ENCODE data around the gene SGCA.

The SGCA gene

DNA sequence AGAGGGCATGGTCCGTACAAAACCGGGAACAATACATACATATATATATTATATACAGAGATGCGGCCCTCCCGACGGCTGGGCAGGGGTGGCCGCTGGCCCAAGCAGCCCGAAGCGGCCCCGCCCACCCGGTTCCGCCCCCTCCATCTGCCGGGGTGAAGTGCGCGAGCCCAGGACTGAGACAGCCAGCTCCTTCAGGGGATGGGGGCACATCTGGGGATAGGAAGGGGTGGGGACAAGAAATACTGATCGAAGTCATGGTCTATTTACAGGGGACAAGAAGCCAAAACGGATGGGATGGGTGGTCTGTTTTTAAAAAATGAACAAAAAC is 32.1 kb upstream of the SGCA start:
- peaks cover 11% of the 10 kb centered on the region; the same call in 1 of the 2 replicates for H3F3A ChIP-seq (ENCODE audit: insufficient read depth, low read length)
- no peaks in the 10 kb centered on the region for H3K9me3 ChIP-seq (replicated peaks; ENCODE audit: insufficient read depth, low read length)
- no peaks in the 10 kb centered on the region for H3K9me2 ChIP-seq (replicated peaks; ENCODE audit: insufficient read depth, low read length)
- H3K4me1 ChIP-seq (ENCODE audit: low read length) = no peaks in the 10 kb centered on the region
- no peak overlapping the region for H3K9ac ChIP-seq (ENCODE audit: low read length)
- no peak overlapping the region for H3K27ac ChIP-seq (ENCODE audit: low read length)
- no peak overlapping the region for H2AFZ ChIP-seq (ENCODE audit: low read length)
- DNase-seq = no peak
- no peaks in the 10 kb centered on the region for H4K20me1 ChIP-seq (ENCODE audit: insufficient read depth, low read length)
- TF ChIP-seq EZH2phosphoT487 (IDR thresholded peaks at IDR 0.05; ENCODE audit: low read length) = no peak
- no peak for TF ChIP-seq EZH2 (optimal IDR thresholded peaks at IDR 0.05; ENCODE audit: low read depth, low read length)
- TF ChIP-seq, protein P1, sequence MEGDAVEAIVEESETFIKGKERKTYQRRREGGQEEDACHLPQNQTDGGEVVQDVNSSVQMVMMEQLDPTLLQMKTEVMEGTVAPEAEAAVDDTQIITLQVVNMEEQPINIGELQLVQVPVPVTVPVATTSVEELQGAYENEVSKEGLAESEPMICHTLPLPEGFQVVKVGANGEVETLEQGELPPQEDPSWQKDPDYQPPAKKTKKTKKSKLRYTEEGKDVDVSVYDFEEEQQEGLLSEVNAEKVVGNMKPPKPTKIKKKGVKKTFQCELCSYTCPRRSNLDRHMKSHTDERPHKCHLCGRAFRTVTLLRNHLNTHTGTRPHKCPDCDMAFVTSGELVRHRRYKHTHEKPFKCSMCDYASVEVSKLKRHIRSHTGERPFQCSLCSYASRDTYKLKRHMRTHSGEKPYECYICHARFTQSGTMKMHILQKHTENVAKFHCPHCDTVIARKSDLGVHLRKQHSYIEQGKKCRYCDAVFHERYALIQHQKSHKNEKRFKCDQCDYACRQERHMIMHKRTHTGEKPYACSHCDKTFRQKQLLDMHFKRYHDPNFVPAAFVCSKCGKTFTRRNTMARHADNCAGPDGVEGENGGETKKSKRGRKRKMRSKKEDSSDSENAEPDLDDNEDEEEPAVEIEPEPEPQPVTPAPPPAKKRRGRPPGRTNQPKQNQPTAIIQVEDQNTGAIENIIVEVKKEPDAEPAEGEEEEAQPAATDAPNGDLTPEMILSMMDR (IDR thresholded peaks at IDR 0.05; ENCODE audit: low read length) = no peak
- H3K79me2 ChIP-seq (ENCODE audit: low read length) = peaks cover 6% of the 10 kb centered on the region
- no peak overlapping the region for H3K4me2 ChIP-seq (ENCODE audit: low read depth, low read length)
- no peak overlapping the region for H3K4me3 ChIP-seq (ENCODE audit: low read length)
- H3K27me3 ChIP-seq (replicated peaks; ENCODE audit: insufficient read depth, low read length) = peaks cover 7% of the 10 kb centered on the region
- peaks cover 6% of the 10 kb centered on the region for H3K36me3 ChIP-seq (replicated peaks; ENCODE audit: insufficient read depth, low read length)

DNA sequence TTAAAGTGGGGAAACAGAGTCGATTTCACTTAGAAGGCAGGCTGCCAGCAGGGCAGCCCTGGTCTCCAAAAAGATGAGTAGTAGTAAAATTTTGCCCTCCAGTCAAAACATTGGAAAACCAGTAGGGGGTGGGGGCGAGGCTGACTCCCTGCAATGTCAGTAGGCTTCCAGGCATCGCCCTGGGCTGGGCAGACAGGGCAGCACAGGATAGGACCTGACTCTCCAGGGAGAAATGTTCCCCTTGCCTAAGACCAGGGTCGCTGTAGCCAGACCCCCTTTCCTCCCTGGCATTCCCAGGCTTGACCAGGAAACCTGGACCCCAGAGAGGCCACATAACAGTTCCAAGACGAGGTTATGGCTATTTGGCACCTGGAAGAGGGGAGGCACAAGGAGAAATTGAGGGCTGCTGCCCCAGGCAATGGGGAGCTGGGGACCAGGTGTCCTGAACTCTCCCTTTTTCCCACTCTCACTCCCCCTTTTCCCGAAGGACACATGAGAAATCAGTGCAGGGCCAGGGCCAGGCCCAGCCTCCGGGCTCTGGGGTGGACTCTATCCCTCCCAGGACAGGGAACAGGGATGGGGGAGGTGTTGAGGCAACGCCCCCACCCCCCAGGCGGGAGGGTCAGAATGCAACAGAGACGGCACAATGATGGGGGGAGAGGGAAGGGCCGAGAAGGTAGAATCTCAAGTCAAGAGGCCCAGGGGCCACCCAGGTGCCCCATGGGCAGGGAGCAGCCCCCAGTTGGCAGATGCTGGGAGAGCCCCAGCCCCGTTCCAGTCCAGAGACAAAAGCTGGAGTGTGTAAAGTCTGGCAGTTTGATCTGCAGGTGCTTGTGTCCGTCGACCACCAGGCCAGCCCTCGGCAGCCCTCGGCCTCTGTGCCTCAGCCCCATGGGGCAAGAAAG is 31.3 kb upstream of the SGCA start:
- no peak overlapping the region for H3K27ac ChIP-seq (ENCODE audit: low read length)
- H3K4me1 ChIP-seq (ENCODE audit: low read length) = no peaks in the 10 kb centered on the region
- no peaks in the 10 kb centered on the region for H4K20me1 ChIP-seq (ENCODE audit: insufficient read depth, low read length)
- H3F3A ChIP-seq (ENCODE audit: insufficient read depth, low read length) = peaks cover 11% of the 10 kb centered on the region; the same call in 1 of the 2 replicates
- H3K79me2 ChIP-seq (ENCODE audit: low read length) = peaks cover 13% of the 10 kb centered on the region
- H3K4me3 ChIP-seq (ENCODE audit: low read length) = no peak overlapping the region
- no peak overlapping the region for H2AFZ ChIP-seq (ENCODE audit: low read length)
- no peaks in the 10 kb centered on the region for H3K9me2 ChIP-seq (replicated peaks; ENCODE audit: insufficient read depth, low read length)
- no peaks in the 10 kb centered on the region for H3K9me3 ChIP-seq (replicated peaks; ENCODE audit: insufficient read depth, low read length)
- H3K36me3 ChIP-seq (replicated peaks; ENCODE audit: insufficient read depth, low read length) = peaks cover 11% of the 10 kb centered on the region
- H3K4me2 ChIP-seq (ENCODE audit: low read depth, low read length) = no peak overlapping the region
- TF ChIP-seq, protein P1 (IDR thresholded peaks at IDR 0.05; ENCODE audit: low read length) = no peak
- DNase-seq = no peak
- peaks cover 1% of the 10 kb centered on the region; the same call in 1 of the 2 replicates for H3K27me3 ChIP-seq (replicated peaks; ENCODE audit: insufficient read depth, low read length)
- no peak overlapping the region for H3K9ac ChIP-seq (ENCODE audit: low read length)

DNA sequence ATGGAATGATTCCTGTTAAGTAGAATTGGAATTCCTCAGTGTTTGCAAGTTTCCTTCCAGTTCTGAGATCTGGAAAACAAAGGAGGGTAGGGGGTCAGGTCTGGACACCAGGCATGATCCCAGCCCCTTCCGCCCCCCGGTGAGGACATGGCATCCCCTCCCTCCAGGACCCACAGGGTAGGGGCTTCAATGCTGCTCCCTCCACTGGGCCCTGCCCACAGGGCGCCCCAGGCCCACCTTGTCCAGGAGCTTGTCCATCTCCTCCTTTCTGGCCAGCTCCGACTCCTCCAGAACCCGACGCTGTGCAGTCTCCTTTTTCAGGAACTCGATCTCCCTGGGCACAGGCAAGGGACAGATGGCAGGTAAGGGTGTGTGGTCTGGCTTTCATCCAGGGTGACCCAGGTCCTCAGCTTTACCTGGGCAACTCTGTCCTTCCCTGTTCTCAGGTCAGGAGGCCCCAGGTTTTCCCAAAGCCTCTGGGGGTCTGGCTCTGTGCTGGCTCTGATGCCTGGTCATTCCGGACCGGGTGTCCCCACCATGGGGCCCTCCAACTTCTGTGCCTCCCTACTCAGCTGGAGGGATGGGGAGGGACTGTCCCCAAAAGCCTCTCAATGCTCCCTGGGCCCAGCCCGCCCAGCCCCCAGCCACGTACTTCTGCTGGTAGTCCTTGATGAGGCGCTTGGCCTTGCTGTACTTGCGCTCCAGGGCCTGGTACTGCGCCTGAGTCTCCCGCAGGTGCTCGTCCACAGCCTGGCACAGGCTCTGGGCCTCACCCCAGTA is 30.3 kb upstream of the SGCA start:
- no peak for DNase-seq
- Histone ChIP-seq H3K9me3 (replicated peaks; ENCODE audit: insufficient read depth, low read length) (no peaks in the 10 kb centered on the region), H3K27ac (ENCODE audit: low read length) (no peak overlapping the region), H3K4me3 (ENCODE audit: low read length) (no peak overlapping the region), H3K9ac (ENCODE audit: low read length) (no peak overlapping the region), H3K27me3 (replicated peaks; ENCODE audit: insufficient read depth, low read length) (no peaks in the 10 kb centered on the region), H3K9me2 (replicated peaks; ENCODE audit: insufficient read depth, low read length) (no peaks in the 10 kb centered on the region), H3K4me2 (ENCODE audit: low read depth, low read length) (no peak overlapping the region), H3K36me3 (replicated peaks; ENCODE audit: insufficient read depth, low read length) (peaks cover 11% of the 10 kb centered on the region), H4K20me1 (ENCODE audit: insufficient read depth, low read length) (no peaks in the 10 kb centered on the region), H3K79me2 (ENCODE audit: low read length) (peaks cover 17% of the 10 kb centered on the region), H2AFZ (ENCODE audit: low read length) (no peak overlapping the region), H3K4me1 (ENCODE audit: low read length) (no peaks in the 10 kb centered on the region), H3F3A (ENCODE audit: insufficient read depth, low read length) (peaks cover 15% of the 10 kb centered on the region; the same call in 1 of the 2 replicates)
- TF ChIP-seq, protein P1 (IDR thresholded peaks at IDR 0.05; ENCODE audit: low read length) = no peak
- TF ChIP-seq EZH2phosphoT487 (IDR thresholded peaks at IDR 0.05; ENCODE audit: low read length) = no peak

Data from MM.1S (cell line).